ENCODE measurements around the gene GPC5.

The GPC5 gene

DNA sequence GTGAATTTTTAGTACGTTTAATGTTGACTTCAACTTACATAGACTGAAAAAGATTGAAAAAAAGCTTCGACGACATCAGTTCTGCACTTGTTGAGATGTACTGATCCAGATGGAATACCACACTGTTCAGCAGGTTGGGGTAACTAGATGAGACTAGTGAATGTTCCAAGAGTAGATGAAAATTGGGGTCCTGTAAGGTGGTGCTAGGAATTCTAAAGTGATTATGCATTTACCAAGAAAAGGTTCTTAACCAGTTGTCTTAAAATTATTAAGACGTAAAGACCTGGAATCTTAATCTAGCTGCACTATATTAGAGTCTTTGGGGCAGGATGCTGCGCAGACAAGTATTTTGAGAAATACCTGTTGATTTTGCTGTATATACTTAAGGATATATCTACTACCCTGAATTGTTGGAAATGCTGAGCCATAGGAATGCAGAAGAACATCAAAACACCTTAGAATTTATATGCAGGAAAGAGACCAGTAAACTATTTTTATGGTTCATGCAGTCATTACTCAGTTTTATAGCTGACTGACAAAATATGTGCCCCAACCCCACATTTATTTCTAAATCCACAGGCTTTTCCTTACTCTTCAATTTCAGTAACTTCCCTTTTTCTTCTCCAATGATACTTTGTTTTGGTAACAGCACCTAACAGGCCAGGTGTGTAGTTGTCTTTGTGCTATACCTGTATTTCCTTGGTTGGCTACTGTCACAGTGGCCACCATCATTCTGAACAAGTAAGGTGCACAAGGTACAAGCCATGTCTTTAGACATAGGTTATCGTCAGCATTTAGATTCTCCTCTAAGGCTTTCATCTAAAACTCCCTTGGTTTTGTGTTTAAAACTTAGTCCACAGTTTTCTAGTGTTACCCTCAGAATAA, 42.4 kb upstream of the GPC5 start:
- Histone ChIP-seq H3K36me3 (ENCODE audit: insufficient read depth) (peaks cover 16% of the 10 kb centered on the region; the same call in 1 of the 2 replicates), H3K9ac (no peak overlapping the region), H2AFZ (ENCODE audit: low read depth) (no peak overlapping the region), H3K4me3 (IDR thresholded peaks at IDR 0.05; ENCODE audit: insufficient read depth, low read depth, low read length) (no peak overlapping the region), H3K79me2 (ENCODE audit: insufficient read depth, low read depth) (peaks cover 16% of the 10 kb centered on the region), H3K4me2 (no peak overlapping the region), H3K27ac (no peak overlapping the region), H4K20me1 (ENCODE audit: insufficient read depth) (peaks cover 29% of the 10 kb centered on the region; the same call in 1 of the 2 replicates), H3K27me3 (ENCODE audit: insufficient read depth, low read depth) (no peaks in the 10 kb centered on the region), H3K4me1 (ENCODE audit: low read depth, poor library complexity, severe bottlenecking) (peaks cover 12% of the 10 kb centered on the region)
- TF ChIP-seq, protein P1, sequence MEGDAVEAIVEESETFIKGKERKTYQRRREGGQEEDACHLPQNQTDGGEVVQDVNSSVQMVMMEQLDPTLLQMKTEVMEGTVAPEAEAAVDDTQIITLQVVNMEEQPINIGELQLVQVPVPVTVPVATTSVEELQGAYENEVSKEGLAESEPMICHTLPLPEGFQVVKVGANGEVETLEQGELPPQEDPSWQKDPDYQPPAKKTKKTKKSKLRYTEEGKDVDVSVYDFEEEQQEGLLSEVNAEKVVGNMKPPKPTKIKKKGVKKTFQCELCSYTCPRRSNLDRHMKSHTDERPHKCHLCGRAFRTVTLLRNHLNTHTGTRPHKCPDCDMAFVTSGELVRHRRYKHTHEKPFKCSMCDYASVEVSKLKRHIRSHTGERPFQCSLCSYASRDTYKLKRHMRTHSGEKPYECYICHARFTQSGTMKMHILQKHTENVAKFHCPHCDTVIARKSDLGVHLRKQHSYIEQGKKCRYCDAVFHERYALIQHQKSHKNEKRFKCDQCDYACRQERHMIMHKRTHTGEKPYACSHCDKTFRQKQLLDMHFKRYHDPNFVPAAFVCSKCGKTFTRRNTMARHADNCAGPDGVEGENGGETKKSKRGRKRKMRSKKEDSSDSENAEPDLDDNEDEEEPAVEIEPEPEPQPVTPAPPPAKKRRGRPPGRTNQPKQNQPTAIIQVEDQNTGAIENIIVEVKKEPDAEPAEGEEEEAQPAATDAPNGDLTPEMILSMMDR (conservative IDR thresholded peaks at IDR 0.05; ENCODE audit: low read depth, low read length) = no peak

- peaks cover 10% of the 10 kb centered on the region; the same call in 1 of the 2 replicates for H3K36me3 ChIP-seq (ENCODE audit: insufficient read depth)
- peaks cover 4% of the 10 kb centered on the region for H3K4me1 ChIP-seq (ENCODE audit: low read depth, poor library complexity, severe bottlenecking)
- peaks cover 26% of the 10 kb centered on the region; the same call in 1 of the 2 replicates for H4K20me1 ChIP-seq (ENCODE audit: insufficient read depth)
- no peak overlapping the region for H3K9ac ChIP-seq
- H3K27ac ChIP-seq = no peak overlapping the region
- H2AFZ ChIP-seq (ENCODE audit: low read depth) = no peak overlapping the region
- no peaks in the 10 kb centered on the region for H3K27me3 ChIP-seq (ENCODE audit: insufficient read depth, low read depth)
- TF ChIP-seq, protein P1 (conservative IDR thresholded peaks at IDR 0.05; ENCODE audit: low read depth, low read length) = no peak
- H3K4me2 ChIP-seq = no peak overlapping the region
- peaks cover 6% of the 10 kb centered on the region; the same call in 1 of the 2 replicates for H3K79me2 ChIP-seq (ENCODE audit: insufficient read depth, low read depth)
- no peak overlapping the region for H3K4me3 ChIP-seq (IDR thresholded peaks at IDR 0.05; ENCODE audit: insufficient read depth, low read depth, low read length)
Observed at GRCh38 chr13:91356919-91357612, 41.4 kb upstream of the GPC5 start.

DNA sequence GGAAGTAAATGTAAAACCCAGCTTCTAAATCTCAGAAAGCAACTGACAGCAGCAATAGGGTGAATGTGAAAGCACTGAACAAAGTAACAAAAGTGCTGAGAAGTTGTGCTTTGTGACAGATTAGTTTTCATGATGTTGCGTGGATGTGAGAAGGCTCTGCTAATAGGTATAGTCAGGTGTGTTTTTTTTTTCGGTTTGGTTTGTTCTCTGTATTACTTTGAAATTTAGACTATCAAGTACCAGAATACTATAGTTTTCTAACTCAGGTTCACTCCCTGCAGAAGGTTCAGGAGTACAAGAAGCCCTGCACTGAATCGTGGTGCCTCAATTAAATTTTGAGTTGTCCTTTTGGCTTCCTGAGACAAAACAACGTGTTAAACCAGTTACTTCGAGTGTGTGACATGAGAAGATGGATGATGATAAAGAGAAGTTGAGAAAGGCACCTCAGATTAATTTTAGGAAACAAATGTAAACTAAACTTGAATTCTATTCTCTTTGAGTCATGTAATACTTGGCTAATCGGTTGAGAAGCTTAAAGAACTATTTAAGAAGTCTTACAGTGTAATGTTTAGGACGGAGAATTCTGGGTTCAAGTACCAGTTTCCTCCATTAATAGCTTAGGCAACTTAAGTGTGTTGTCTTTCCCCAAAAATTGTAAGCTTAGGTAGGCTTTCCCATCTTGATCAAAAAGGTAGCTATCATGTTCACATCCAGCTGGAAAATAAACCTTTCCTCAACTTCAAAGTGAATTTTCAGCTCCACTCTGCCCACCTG, 40.6 kb upstream of the GPC5 start:
- H3K4me3 ChIP-seq (IDR thresholded peaks at IDR 0.05; ENCODE audit: insufficient read depth, low read depth, low read length) = no peak overlapping the region
- H3K27me3 ChIP-seq (ENCODE audit: insufficient read depth, low read depth) = no peaks in the 10 kb centered on the region
- no peaks in the 10 kb centered on the region for H3K79me2 ChIP-seq (ENCODE audit: insufficient read depth, low read depth)
- H3K27ac ChIP-seq = peak overlapping the region; percentile 11; the same call in 1 of the 2 replicates
- no peak overlapping the region for H3K9ac ChIP-seq
- TF ChIP-seq, protein P1 (conservative IDR thresholded peaks at IDR 0.05; ENCODE audit: low read depth, low read length) = no peak
- H2AFZ ChIP-seq (ENCODE audit: low read depth) = no peak overlapping the region
- H3K4me1 ChIP-seq (ENCODE audit: low read depth, poor library complexity, severe bottlenecking) = no peaks in the 10 kb centered on the region
- H3K36me3 ChIP-seq (ENCODE audit: insufficient read depth) = peaks cover 6% of the 10 kb centered on the region; the same call in 1 of the 2 replicates
- no peak overlapping the region for H3K4me2 ChIP-seq
- H4K20me1 ChIP-seq (ENCODE audit: insufficient read depth) = peaks cover 21% of the 10 kb centered on the region; the same call in 1 of the 2 replicates

GRCh38 chr13:91358387-91358782, 40.0 kb upstream of the GPC5 start:
- no peak overlapping the region for H2AFZ ChIP-seq (ENCODE audit: low read depth)
- H3K4me2 ChIP-seq = no peak overlapping the region
- no peaks in the 10 kb centered on the region for H3K4me1 ChIP-seq (ENCODE audit: low read depth, poor library complexity, severe bottlenecking)
- peaks cover 16% of the 10 kb centered on the region; the same call in 1 of the 2 replicates for H4K20me1 ChIP-seq (ENCODE audit: insufficient read depth)
- peaks cover 6% of the 10 kb centered on the region; the same call in 1 of the 2 replicates for H3K36me3 ChIP-seq (ENCODE audit: insufficient read depth)
- no peak overlapping the region for H3K9ac ChIP-seq
- H3K27me3 ChIP-seq (ENCODE audit: insufficient read depth, low read depth) = no peaks in the 10 kb centered on the region
- H3K79me2 ChIP-seq (ENCODE audit: insufficient read depth, low read depth) = no peaks in the 10 kb centered on the region
- peak overlapping the region; percentile 11; the same call in 1 of the 2 replicates for H3K27ac ChIP-seq
- H3K4me3 ChIP-seq (IDR thresholded peaks at IDR 0.05; ENCODE audit: insufficient read depth, low read depth, low read length) = no peak overlapping the region
- TF ChIP-seq, protein P1 (conservative IDR thresholded peaks at IDR 0.05; ENCODE audit: low read depth, low read length) = no peak
